Liver (tissue), 9 donors: ENCODE measurements around the gene FLT3LG. TPM values are rescaled to one million over a fixed set of nuclear protein-coding genes. Genes with fewer than 3 reads are reported as not detected.

ENCODE experiments used
- DNase-seq: peaks from one replicate; pipeline ENCODE4 v3.0.0-alpha.2; 2017; ENCODE audit warnings: low spot score
- H3K27ac ChIP-seq, 2 donors: one replicate each; pipeline ENCODE4 v1.7.0; 2013; ENCODE audit warnings: inconsistent platforms in 2 of 2, low read length in 2 of 2, control low read depth in 1 of 2, low read depth in 1 of 2, mild to moderate bottlenecking in 1 of 2
- H3K27me3 ChIP-seq, 4 donors: one replicate each; pipeline versions ENCODE4 v1.6.1 to v1.7.0; 2013; ENCODE audit warnings: low read length in 3 of 4, inconsistent platforms in 1 of 4, mild to moderate bottlenecking in 1 of 4, moderate library complexity in 1 of 4; ENCODE audit not compliant: control insufficient read depth in 4 of 4, insufficient read depth in 4 of 4
- H3K36me3 ChIP-seq, 4 donors: one replicate each; pipeline versions ENCODE4 v1.6.1 to v1.7.0; 2013; ENCODE audit warnings: low read length in 3 of 4, mild to moderate bottlenecking in 3 of 4, low read depth in 1 of 4, moderate library complexity in 1 of 4; ENCODE audit not compliant: control insufficient read depth in 4 of 4, insufficient read depth in 3 of 4
- H3K4me1 ChIP-seq, 4 donors: one replicate each; pipeline versions ENCODE4 v1.6.1 to v1.7.0; 2013; ENCODE audit warnings: low read length in 3 of 4, mild to moderate bottlenecking in 3 of 4, moderate library complexity in 1 of 4; ENCODE audit not compliant: control insufficient read depth in 4 of 4, insufficient read depth in 4 of 4
- H3K4me3 ChIP-seq, 3 donors: one replicate each; pipeline versions ENCODE4 v1.6.1 to v1.7.0; 2013; ENCODE audit warnings: low read length in 3 of 3, control low read depth in 1 of 3, low read depth in 1 of 3, mild to moderate bottlenecking in 1 of 3
- H3K9ac ChIP-seq, 2 donors: one replicate each; pipeline ENCODE4 v1.7.0; 2013; ENCODE audit warnings: low read length in 2 of 2, mild to moderate bottlenecking in 2 of 2, moderate library complexity in 2 of 2, control low read depth in 1 of 2, low read depth in 1 of 2
- H3K9me3 ChIP-seq, 4 donors: one replicate each; pipeline versions ENCODE4 v1.6.1 to v1.7.0; 2013; ENCODE audit warnings: low read length in 3 of 4; ENCODE audit not compliant: control insufficient read depth in 4 of 4
- CTCF ChIP-seq: fragments of 150-350 bp; IDR thresholded peaks from 2 replicates; pipeline ENCODE4 v1.5.1; 2017; ENCODE audit warnings: improper control_type of control experiment, low read depth, low read length; ENCODE audit not compliant: missing input control
- FOXA1 ChIP-seq: IDR thresholded peaks from 2 replicates; pipeline ENCODE4 v1.6.1; 2016; ENCODE audit warnings: antibody characterized with exemption
- GABPA ChIP-seq, 2 donors: IDR thresholded peaks in 1 of 2; conservative IDR thresholded peaks in 1 of 2; 2 replicates each; pipeline ENCODE4 v1.6.1; 2016; ENCODE audit warnings: antibody characterized with exemption in 2 of 2, mild to moderate bottlenecking in 1 of 2, moderate library complexity in 1 of 2
- HNF4G ChIP-seq: IDR thresholded peaks from 2 replicates; pipeline ENCODE4 v1.6.1; 2016; ENCODE audit warnings: antibody characterized with exemption
- JUND ChIP-seq, 2 donors: IDR thresholded peaks; 2 replicates each; pipeline ENCODE4 v1.6.1; 2016; ENCODE audit warnings: antibody characterized with exemption in 2 of 2
- NR2F2 ChIP-seq: IDR thresholded peaks from 2 replicates; pipeline ENCODE4 v1.6.1; 2016; ENCODE audit warnings: antibody characterized with exemption
- RAD21 ChIP-seq, 2 donors: IDR thresholded peaks; 2 replicates each; pipeline ENCODE4 v1.6.1; 2016; ENCODE audit warnings: antibody characterized with exemption in 2 of 2, mild to moderate bottlenecking in 2 of 2
- RXRA ChIP-seq, 2 donors: IDR thresholded peaks; 2 replicates each; pipeline ENCODE4 v1.6.1; 2017 to 2018; ENCODE audit warnings: antibody characterized with exemption in 2 of 2, mild to moderate bottlenecking in 1 of 2
- TAF1 ChIP-seq: conservative IDR thresholded peaks from 2 replicates; pipeline ENCODE4 v1.6.1; 2016; ENCODE audit warnings: antibody characterized with exemption, mild to moderate bottlenecking
- YY1 ChIP-seq: IDR thresholded peaks from 2 replicates; pipeline ENCODE4 v1.6.1; 2016; ENCODE audit warnings: antibody characterized with exemption, mild to moderate bottlenecking
- WGBS: extraction: QIAGEN DNeasy Blood & Tissue Kit; methylation state at CpG from one replicate; pipeline ENCODE4 v1.1.7; 2013; 5-methylcytosine and 5-hydroxymethylcytosine counted together
- polyA plus RNA-seq, 2 donors: library from polyadenylated mRNA; stranded (reverse) in 1 of 2; unstranded in 1 of 2; fragments of 200-250 nt in 1 of 2; fragments of >200 nt in 1 of 2; fragmentation: Nextera tagmentation in 1 of 2; extraction: Ambion mirVana in 1 of 2; gene quantifications; one replicate each; pipeline versions ENCODE4 v1.2.1 to v1.2.3, GENCODE V29; 2013 to 2015
- total RNA-seq, 2 donors: library from RNA; depleted of rRNA; stranded (reverse); fragments of >200 nt; gene quantifications; one replicate each; pipeline ENCODE4 v1.2.3, GENCODE V29; 2014
- donor health status: healthy.
- donor health status: healthy.
- donor health status: healthy.
- donor health status: healthy.
- donor health status: healthy.

Gene FLT3LG
- total and polyA plus RNA-seq, 4 donors, result 0.65 to 4.3 (median 2.2) TPM

- H3K9ac ChIP-seq, result no peak within 1 kb of the TSS
Measured at GRCh38 chr19:49441210-49441959, 32.6 kb upstream of the FLT3LG start, which contains the start of gene SLC17A7. Gene SLC17A7 (minus strand): TSS chr19:49441527. CDS start chr19:49441379, 148 bp downstream.

GRCh38 chr19:49441960-49442350, 32.1 kb upstream of the FLT3LG start:
- H3K27ac ChIP-seq, result no peak overlapping the region
- no peak for TF ChIP-seq YY1
- TF ChIP-seq RXRA (IDR thresholded peaks at IDR 0.05), result no peak
- no peak for TF ChIP-seq GABPA (IDR thresholded peaks at IDR 0.05 in 1 of 2, conservative IDR thresholded peaks at IDR 0.05 in 1 of 2)
- no peak for TF ChIP-seq CTCF
- 33% methylated on average over 14 of the region's 14 CpGs for WGBS
- H3K9me3 ChIP-seq, result no peaks in the 10 kb centered on the region
- H3K4me3 ChIP-seq, result no peak overlapping the region
- no peak for DNase-seq
- H3K36me3 ChIP-seq, result peaks cover 0 to 5% (median 4%) of the 10 kb centered on the region in 4 donors
- H3K4me1 ChIP-seq, result peaks cover 0 to 8% (median 3%) of the 10 kb centered on the region in 4 donors
- H3K27me3 ChIP-seq, result peaks cover 0 to 3% (median 1%) of the 10 kb centered on the region in 4 donors
- H3K9ac ChIP-seq, result no peak overlapping the region

More at GRCh38 chr19:49441210-49441959, 32.6 kb upstream of the FLT3LG start, which contains the start of gene SLC17A7:
- Histone ChIP-seq H3K4me1 (peaks cover 0 to 8% (median 3%) of the 10 kb centered on the region in 4 donors), H3K4me3 (peak within 1 kb of the TSS in 1 of 3 donors; percentile 28), H3K9me3 (no peaks in the 10 kb centered on the region), H3K36me3 (peaks cover 0 to 2% (median 0%) of the 10 kb centered on the region in 4 donors), H3K27ac (no peak within 1 kb of the TSS), H3K27me3 (peaks cover 0 to 3% (median 1%) of the 10 kb centered on the region in 4 donors)
- TF ChIP-seq JUND (IDR thresholded peaks at IDR 0.05) (no peak), CTCF (no peak)
- no peak for DNase-seq
- 8% methylated on average over 56 of the region's 56 CpGs for WGBS

- WGBS, result 8% methylated on average over 11 of the region's 11 CpGs
- H3K27ac ChIP-seq, result no peak overlapping the region
Measured at GRCh38 chr19:49442354-49442753, 31.7 kb upstream of the FLT3LG start.

More at GRCh38 chr19:49442354-49442753, 31.7 kb upstream of the FLT3LG start:
- H3K9ac ChIP-seq, result no peak overlapping the region
- H3K9me3 ChIP-seq, result no peaks in the 10 kb centered on the region
- TF ChIP-seq RAD21 (IDR thresholded peaks at IDR 0.05) (no peak), TAF1 (no peak), YY1 (no peak), HNF4G (no peak), FOXA1 (no peak), GABPA (IDR thresholded peaks at IDR 0.05 in 1 of 2, conservative IDR thresholded peaks at IDR 0.05 in 1 of 2) (no peak), NR2F2 (no peak)
- H3K4me1 ChIP-seq, result peaks cover 0 to 8% (median 3%) of the 10 kb centered on the region in 4 donors
- H3K36me3 ChIP-seq, result peaks cover 0 to 7% (median 5%) of the 10 kb centered on the region in 4 donors
- no peak for DNase-seq
- peak overlapping the region in 1 of 3 donors; percentile 60 for H3K4me3 ChIP-seq
- H3K27me3 ChIP-seq, result peaks cover 0 to 3% (median 1%) of the 10 kb centered on the region in 4 donors
